OCI-M2 (cell line): ENCODE measurements around the gene NPFFR2.
"Not testable (repeated sequence)": the region's sequence is repeated elsewhere in the genome, so short reads cannot be mapped to it uniquely, and the experiment has no call there.

Source experiments
- DNase-seq: peaks from one replicate; lab custom pipeline; 2025; ENCODE audit not compliant: unreplicated experiment; lab: John Stamatoyannopoulos, UW

NPFFR2 gene

DNA sequence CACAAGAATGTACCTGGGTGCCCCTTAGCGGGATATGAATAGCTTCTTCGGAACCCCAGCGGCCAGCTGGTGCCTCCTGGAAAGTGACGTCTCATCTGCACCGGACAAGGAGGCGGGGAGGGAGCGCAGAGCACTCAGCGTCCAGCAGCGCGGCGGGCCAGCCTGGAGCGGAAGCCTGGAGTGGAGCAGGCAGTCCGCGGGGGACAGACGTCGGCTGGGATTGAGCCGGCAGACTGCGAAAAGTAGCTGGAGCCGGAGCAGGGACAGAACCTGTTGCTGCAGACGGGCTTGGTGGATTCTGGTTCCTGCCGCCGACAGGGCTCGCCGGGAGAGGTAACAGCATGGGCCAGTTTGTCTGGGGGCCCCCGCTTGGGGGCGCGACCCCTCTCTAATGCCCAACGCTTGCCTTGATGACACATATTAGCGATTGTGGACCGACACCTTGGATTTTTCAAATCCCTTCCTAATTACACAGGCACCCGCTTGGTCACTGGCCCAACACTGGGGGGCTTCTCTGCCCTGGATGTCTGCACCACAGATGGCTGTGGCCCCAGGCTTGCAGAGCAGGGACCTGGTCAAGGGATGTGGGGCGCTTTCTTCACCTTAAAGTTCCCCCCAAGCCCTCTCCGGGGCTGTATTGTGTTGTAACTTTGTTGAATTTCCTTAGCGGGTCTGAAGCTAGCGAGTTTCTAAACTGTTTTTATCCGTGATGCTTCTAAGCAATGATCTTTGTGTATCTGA lies at the start of gene NPFFR2:
TSS of gene NPFFR2 (plus strand) at position 133 of the 741 bp plus-strand sequence. CDS start 96,592 bp downstream, outside the sequence.
- no peak for DNase-seq

- no peak for DNase-seq
Measured at GRCh38 chr4:71992571-71993312, 39.1 kb upstream of the NPFFR2 start.

DNA sequence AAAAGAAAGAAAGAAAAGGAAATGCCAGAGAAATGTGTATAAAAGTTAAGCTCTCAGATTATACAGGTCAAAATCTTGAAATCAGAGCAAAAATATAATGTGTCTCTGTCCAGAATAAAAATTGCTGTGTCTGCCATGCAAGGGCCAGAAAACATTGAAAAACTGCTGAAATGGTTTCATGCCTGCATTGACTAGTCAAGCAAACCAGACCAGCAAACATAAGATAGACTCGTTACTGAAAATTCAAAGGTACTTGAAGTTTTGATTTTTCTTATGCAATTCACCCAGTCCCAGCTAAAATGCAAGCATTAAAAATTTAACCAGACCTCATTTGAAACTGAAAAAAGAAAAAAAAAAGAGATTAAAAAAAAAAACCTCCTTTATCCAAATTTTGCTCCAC lies 37.2 kb upstream of the NPFFR2 start:
- DNase-seq, result no peak

DNA sequence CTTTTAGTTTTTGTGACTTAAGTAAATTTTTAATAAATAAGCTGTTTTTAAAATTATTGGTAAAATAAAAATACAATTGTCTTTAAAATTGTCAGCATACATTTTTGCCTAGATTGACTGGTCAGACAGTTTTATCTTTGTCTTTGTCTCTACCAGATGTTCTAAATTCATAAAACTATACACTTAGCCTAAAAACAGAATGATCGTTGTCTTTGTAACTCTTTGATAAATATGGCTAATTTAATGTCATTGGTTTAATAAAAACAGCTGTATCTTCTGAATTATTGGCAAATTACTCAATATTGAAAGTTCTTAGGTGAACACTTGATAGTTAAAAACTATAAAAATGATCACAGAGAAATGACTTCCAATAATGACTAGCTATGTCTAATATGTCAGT lies 36.5 kb upstream of the NPFFR2 start:
- no peak for DNase-seq

GRCh38 chr4:72006586-72006985 lies 25.2 kb upstream of the NPFFR2 start:
- DNase-seq, result no peak

DNA sequence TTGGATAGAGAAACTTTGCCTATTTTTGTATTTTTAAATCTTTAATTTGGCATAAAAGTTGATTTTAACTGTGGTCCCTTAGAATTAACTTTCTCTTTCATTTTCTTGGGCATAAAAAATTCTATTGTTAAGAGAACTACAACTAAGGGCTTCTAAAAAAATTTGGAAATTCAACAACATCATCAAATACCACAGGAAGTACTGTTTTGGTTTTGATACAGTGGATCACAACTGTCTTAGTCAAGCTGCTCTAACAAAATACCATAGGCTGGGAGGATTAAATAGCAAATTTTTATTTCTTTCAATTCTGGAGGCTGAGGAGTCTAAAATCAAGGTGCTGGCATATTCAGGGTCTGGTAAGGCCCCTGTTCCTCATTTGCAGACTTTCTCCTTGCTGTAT lies 19.9 kb upstream of the NPFFR2 start:
- no peak for DNase-seq

GRCh38 chr4:72016011-72016410 lies 15.8 kb upstream of the NPFFR2 start:
- no peak for DNase-seq

DNA sequence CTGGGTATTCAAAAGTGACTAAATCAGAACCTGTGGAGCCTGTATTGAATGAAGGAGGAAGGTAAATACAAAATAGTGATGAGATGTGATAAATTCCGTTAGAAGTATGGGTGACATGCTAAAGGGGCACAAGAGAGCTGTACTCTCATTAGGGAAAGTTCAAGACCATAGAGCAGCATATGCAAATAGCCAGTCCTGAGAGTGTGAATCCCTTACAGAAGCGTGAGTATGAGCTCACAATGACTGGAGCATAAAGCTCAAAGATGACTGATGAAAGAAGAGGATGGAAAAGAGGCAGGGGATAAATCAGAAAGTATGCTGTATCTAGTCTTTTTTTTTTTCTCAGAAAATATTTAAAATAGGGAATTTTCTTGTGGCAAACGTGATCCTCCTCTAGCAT lies 12.1 kb upstream of the NPFFR2 start:
- DNase-seq, result no peak

- DNase-seq, result no peak
Measured at GRCh38 chr4:72022553-72022952, 9.2 kb upstream of the NPFFR2 start.

GRCh38 chr4:72055566-72055965 lies 23.8 kb downstream of the NPFFR2 start:
- no peak for DNase-seq

DNA sequence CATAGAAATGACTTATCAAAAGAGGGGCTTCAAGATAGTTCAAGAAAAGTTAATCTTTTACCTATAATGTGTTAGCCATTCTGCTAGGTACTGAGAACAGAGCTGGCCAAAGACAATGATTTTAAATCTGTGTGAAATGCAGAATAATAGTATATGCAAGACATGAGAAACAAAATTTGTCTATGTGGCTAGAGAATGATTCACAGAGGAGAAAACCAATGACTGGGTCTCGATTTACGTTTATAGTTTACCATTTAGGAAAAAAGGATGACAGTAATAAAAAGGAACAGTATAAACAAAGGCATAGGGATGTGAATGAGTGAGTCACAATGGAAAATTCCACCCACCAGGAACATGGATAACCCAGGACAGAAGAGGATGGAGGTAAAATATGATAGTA lies 31.9 kb downstream of the NPFFR2 start:
- no peak for DNase-seq

- no peak for DNase-seq
Measured at GRCh38 chr4:72067051-72067450, 35.3 kb downstream of the NPFFR2 start.

DNA sequence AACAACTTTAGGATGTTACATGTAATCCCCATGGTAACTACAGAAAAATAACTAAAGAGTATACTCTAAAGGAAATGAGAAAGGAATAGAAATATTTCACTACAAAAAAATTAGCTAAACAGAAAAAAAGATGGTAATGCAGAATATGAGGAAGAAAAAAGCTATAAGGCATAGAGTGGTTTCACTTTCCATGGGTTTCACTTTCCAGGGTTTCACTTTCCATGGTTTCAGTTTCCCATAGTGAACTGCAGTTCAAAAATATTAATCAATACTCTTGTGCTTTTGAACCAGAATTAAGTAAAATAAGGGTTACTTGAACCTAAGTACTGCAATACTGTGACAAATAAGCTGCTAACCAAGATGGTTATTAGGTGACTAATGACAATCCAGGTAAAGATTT lies 42.0 kb downstream of the NPFFR2 start:
- no peak for DNase-seq

DNA sequence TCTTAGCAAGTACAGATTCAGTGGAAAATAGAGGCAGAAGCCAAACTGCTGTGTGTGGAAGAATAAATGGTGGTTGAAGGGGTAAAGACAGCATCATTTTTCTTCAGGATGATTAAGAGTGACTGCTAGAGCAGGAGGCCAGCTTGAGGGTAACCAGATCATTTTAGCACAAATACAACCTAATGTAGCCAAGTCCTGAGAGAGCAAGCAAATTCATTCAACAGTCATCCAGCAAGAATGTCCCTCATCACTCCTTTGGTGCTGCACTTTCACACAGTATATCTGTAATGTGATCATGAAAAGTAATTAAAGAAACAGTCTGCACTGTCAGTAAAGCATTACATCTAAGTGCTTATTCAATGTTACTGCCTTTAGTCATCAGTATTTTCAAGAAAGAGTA lies 44.8 kb downstream of the NPFFR2 start:
- DNase-seq, result no peak

DNA sequence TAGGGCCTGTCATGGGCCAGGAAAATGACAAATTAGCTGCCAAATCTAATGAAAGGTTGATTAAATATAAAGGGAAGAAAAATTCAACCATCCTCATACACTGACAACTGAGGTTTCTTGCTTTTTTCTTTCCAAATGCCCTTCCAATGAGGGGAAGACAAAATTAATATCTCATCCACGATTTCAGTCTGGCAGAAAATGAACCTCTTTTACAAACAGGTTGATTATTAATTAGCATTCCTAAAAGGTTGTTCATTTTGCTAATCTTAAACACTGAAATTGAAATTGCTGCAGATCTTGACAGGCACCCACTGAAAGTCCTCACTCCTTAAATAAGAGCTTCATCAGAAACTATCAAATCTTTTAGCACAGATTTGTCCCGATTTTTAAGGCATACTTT lies 45.5 kb downstream of the NPFFR2 start:
- no peak for DNase-seq

DNA sequence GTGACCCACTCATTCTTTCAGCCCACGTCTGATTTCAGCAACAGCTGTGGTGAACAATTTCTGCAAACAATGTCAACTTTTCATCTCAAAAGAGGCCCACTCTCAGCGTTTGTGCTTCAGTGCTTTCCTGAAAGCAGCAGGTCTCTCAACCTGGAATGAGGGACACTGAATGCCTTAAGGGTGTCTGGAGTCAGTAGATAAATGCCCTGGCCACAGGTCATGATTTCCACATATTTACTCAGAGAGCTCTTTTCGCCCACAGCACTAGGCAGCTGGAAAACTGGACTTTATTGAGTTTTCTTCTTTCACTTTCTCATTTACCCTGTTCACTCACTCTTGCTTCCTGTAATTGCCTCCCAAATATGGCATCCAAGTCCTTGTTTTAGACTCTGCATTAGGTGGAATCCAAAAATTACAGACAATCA lies 52.8 kb downstream of the NPFFR2 start:
- no peak for DNase-seq

DNA sequence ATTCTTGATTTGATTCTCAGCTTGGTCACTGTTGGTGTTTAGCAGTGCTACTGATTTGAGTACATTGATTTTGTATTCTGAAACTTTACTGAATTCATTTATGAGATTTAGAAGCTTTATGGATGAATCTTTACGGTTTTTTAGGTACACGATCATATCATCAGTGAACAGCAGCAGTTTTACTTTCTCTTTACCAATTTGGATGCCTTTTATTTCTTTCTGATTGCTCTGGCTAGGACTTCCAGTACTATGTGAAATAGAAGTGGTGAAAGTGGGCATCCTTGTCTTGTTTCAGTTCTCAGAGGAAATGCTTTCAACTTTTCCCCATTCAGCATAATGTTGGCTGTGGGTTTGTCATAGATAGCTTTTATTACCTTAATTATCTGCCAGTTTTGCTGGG lies 58.8 kb downstream of the NPFFR2 start:
- not testable (repeated sequence) for DNase-seq

DNA sequence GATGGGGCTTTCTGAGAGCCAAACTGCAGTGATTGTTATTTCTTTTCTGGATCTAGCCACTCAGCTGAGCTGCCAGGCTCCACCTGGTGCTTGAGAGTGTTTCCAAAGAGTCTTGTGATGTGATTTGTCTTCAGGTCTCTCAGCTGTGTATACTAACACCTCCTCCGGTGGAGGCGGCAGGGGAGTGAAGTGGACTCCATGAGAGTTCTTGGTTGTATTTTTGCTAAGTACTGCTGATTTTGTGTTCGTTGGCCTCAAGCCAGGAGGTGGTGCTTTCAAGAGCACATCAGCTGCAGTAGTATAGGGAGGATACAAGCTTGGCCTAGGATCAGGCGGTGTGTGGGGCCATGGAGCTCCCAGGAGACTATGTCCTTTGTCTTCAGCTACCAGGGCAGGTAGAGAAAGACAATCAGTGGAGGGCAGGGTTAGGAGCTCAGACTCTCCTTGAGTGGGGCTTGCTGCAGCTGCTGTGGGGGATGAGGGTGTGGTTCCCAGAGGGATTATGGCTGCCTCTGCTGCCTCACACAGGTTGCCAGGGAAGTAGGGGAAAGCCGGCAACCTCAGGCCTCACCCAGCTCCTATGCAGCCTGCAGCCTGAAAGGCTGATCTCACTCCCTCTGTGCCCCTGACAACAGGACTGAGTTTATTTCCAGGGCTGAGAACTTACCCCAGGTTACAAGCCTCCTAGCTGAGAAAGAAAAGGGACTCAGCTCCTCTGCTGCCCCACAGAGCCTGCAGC lies 62.4 kb downstream of the NPFFR2 start:
- DNase-seq, result no peak

DNA sequence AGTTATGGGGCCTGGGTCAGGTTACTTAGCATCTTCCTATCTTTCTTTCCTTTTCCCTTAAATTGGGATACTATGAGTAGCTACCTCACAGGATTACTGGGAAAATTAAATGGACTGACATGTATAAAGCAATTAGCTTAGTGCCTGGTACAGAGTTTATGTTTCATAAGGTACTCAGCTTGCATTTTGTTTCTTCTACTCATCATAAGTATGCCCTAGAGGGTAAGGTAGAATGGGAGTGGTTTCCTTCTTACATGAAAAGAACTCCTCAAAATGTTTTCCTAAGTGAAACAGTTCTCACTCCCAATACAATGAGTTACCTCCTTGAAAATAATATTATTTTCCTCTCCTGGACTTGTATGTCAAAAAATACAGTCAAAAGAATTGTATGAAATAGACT lies 75.7 kb downstream of the NPFFR2 start:
- DNase-seq, result no peak

DNA sequence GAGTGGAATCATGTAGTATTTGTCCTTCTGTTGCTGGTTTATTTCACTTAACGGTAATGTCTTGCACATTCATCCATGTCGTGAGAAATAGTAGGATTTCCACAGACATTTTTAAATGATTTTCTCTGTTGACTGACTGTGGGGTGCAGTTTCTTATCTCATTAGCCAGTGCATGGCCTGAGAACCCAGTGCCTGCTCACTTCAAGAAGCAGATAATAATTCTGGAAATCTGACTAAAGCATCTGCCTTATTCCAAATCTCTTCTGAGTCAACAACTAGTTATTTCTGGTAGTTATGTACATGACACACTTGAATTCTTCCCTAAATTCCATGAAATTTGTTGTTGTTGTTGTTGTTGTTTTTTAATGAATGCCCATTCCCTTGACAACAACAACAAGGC lies 77.6 kb downstream of the NPFFR2 start:
- DNase-seq, result no peak

DNA sequence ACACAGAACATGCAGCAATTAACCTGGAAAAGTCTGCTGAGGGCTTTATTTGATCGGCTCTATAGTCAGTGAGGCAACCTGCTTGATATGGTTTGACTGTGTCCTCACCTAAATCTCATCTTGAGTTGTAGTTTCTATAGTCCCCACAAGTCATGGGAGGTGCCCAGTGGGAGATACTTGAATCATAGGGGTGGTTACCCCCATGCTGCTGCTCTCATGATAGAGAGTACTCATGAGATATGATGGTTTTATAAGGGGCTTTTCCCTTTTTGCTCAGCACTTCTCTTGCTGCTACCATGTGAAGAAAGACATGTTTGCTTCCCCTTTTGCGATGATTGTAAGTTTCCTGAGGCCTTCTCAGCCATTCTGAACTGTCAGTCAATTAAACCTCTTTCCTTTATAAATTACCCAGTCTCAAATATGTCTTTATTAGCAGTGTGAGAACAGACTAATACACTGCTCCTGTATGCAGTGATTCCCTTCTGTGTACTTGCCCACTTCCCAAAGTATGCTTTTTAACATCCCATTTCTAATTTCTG lies 78.2 kb downstream of the NPFFR2 start:
- no peak for DNase-seq

GRCh38 chr4:72110886-72111285 lies 79.1 kb downstream of the NPFFR2 start:
- no peak for DNase-seq
